ENCODE measurements around the gene PYDC1.
"Not testable (repeated sequence)": the region's sequence is repeated elsewhere in the genome, so short reads cannot be mapped to it uniquely, and the experiment has no call there.

PYDC1 gene

GRCh38 chr16:31216422-31217135 is at the start of gene PYDC1:
Gene PYDC1, minus strand, starts transcription at chr16:31217135. Its CDS starts 107 bp downstream, at chr16:31217028.
- DNase-seq = no peak

GRCh38 chr16:31265329-31266245 is 48.7 kb upstream of the PYDC1 start:
- peak; percentile 78 for DNase-seq

- DNase-seq = no peak
Observed at GRCh38 chr16:31262084-31262483, 45.1 kb upstream of the PYDC1 start.

GRCh38 chr16:31260136-31260931 is 43.4 kb upstream of the PYDC1 start:
- no peak for DNase-seq

DNA sequence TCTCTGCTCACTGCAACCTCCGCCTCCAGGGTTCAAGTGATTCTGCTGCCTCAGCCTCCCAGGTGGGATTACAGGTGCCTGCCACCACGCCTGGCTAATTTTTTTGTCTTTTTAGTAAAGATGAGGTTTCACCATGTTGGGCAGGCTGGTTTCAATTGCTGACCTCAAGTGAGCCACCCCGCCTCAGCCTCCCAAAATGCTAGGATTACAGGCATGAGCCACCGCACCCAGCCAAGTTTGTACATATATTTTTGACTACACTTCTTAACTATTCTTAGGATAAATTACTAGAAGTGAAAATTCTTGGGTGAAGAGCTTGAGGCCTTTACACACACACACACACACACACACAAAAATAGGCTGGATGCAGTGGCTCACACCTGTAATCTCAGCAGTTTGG is 41.4 kb upstream of the PYDC1 start:
- no peak for DNase-seq

DNA sequence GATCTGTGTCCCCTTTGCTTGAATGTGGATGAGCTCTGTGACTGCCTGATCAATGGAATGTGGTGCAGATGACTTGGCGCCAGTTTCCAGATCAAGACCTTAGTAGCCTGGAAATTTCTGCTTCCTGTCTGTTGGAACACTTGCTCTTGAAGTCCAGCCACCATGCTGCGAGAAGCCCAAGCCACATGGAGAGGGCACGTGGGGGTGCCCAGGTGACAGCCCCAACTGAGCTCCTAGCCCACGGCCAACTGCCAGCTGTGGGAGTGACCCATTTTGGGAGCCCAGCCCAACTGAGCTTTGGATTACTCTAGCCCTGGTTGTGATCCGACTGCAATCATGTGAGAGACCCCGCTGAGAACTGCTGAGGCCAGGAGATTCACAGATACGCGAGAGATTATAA is 39.5 kb upstream of the PYDC1 start:
- DNase-seq = no peak

DNA sequence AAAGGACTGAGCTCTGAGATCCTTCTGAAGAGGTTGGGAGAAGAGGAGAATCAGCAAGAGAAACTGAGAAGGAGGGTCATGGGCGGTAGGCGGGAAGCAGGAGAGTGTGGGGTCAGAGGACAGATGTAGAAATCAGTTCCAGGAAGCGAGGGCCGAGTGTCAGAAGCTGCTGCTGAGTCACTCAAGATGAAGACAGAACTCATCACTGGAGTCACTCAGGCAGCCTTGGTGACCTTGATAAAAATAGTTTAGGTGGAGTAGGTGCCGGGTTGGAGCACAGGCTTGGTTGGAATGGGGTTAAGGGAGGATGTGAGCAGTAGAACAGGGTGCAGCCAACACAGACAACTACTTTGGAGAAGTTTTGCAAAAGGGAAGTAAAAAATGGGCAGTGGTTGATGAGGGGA is 36.7 kb upstream of the PYDC1 start:
- DNase-seq = peak; percentile 24

DNA sequence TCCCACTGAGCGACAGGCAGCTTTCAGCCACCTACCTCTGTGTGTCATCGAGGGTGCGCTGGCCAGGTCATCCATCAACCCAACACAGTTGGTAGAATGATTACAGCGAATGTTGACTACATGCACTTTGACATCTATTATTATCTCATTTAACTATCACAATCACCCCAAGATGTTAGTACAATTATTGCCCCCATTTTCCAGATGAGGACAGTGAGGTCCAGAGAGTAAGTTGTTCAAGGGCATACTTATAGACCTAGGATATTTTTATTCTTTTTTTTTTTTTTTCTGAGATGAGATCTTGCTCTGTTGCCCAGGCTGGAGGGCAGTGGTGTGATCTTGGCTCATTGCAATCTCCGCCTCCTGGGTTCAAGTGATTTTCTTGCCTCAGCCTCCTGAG is 34.5 kb upstream of the PYDC1 start:
- DNase-seq = no peak

GRCh38 chr16:31250782-31251384 is 33.9 kb upstream of the PYDC1 start:
- DNase-seq = no peak

DNA sequence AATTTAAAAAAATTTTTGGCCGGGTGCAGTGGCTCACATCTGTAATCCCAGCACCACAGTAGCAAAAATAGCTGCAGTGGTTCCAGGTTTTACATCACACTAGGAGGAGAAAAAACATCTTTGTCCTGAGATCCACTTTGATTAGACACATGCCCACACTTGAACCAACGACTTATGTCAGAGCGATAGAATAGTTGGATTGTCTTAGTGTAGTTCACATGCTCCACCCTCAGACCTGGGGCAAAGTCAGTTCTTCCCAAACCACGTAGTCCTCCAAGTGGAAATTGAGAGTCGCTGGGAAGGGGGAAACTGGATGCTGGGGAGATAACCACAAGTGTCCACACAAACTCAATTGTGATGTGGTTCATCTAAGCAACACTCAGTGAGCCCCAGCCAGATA is 31.4 kb upstream of the PYDC1 start:
- no peak for DNase-seq

- no peak for DNase-seq
Observed at GRCh38 chr16:31246296-31246695, 29.4 kb upstream of the PYDC1 start.

DNA sequence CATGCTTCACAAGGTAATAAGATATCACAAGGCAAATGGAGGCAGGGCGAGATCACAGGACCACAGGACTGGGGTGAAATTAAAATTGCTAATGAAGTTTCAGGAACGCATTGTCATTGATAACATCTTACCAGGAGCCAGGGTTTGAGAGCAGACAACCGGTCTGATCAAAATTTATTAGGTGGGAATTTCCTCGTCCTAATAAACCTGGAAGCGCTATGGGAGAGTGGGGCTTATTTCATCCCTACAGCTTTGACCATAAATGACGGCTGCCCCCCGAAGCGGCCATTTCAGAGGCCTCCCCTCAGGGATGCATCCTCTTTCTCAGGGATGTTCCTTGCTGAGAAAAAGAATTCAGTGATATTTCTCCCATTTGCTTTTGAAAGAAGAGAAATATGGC is 28.7 kb upstream of the PYDC1 start:
- DNase-seq = not testable (repeated sequence)

GRCh38 chr16:31243734-31244670 is 27.1 kb upstream of the PYDC1 start:
- no peak for DNase-seq

GRCh38 chr16:31242206-31242605 is 25.3 kb upstream of the PYDC1 start:
- no peak for DNase-seq

DNA sequence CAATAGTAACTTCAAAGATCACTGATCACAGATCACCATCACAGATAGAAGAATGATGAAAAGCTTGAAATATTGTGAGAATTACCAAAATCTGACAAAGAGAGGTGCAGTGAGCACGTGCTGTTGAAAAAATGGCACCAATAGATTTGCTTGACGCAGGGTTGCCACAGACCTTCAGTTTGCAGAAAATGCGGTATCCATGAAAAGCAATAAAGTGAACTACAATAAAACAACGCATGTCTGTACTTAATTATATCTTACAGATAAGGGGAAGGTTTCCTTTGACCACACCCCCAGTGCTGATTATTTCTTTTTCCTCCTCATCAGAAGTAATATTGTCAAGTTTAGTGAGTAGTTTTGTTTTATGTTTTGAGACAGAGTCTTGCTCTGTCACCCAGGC is 21.1 kb upstream of the PYDC1 start:
- DNase-seq = no peak

DNA sequence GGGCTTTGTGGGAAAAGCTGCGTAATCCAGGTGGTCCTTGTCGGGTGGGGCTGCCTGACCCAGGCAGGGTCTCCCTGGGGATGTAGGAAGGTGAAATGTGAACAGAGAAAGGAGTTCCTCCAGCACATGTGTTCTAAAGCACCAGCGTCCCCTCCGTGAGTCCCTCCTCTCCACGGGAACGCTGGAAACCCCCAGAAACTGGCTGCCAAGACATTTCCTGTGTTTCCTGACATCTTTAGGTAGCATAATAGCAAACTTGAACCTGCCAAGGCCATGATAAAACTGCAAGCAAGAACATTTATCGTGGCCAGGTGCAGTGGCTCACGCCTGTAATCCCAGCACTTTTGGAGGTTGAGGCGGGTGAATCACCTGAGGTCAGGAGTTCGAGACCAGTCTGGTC is 12.6 kb upstream of the PYDC1 start:
- no peak for DNase-seq

DNA sequence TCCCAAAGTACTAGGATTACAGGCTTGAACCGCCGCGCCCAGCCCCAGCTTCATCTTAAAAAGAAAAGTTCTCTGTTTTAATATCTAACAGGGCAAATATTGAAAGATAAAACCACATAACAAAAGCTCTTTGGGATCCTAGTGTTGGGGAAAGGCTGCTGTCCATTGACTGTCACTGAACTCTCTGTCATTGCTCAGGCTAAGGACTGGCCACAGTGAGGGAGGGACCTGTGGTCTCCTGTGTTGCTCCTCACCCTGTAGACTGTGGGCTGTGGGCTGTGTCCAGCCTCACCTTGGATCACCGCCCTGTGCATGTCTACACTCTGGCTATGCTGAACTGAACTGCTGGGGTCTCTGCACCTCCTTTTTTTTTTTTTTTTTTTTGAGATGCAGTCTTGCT is 11.3 kb upstream of the PYDC1 start:
- no peak for DNase-seq

DNA sequence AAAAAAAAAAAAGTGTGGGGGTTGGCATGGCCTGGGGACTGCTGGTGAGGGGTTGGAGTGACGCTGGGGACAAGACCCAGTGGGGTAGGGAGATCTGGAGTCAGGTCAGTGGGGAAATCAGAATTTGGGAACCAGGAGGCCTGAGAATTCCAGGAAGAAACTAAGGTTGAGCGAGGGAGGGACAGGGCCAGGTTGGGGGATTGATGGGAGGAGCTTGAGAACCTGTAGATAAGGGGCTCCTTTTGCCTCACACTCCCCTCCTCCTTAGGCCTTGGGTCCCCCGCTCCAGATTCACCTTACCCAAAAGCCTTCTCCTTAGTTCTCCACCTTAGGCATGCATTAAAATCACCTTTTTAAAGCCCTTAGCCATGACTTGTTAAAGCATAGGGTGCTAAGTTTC is 8.3 kb upstream of the PYDC1 start:
- no peak for DNase-seq

DNA sequence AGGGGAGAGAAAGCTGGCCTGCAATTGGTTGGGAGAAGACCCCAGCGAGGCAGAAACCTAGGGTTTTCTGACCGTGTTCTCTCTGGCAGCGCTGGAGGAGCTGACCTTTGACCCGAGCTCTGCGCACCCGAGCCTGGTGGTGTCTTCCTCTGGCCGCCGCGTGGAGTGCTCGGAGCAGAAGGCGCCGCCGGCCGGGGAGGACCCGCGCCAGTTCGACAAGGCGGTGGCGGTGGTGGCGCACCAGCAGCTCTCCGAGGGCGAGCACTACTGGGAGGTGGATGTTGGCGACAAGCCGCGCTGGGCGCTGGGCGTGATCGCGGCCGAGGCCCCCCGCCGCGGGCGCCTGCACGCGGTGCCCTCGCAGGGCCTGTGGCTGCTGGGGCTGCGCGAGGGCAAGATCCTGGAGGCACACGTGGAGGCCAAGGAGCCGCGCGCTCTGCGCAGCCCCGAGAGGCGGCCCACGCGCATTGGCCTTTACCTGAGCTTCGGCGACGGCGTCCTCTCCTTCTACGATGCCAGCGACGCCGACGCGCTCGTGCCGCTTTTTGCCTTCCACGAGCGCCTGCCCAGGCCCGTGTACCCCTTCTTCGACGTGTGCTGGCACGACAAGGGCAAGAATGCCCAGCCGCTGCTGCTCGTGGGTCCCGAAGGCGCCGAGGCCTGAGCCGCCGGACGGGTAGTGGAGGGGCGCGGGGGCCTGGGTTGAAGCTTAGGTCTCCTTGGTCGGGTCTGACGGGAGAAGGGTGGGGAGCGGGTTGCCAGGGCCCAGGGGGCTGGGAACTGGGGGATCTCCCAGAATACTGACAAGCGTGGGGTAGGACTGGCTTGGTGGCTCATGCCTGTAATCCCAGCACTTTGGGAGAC is 7.4 kb upstream of the PYDC1 start:
- DNase-seq = no peak

- no peak for DNase-seq
Observed at GRCh38 chr16:31223044-31223443, 6.1 kb upstream of the PYDC1 start.
